ENCODE results near the gene ADAM15.

ADAM15 gene

GRCh38 chr1:155032886-155033285, 18.2 kb upstream of the ADAM15 start:
- DNase-seq (ENCODE audit: low spot score) = no peak

GRCh38 chr1:155033524-155033923, 17.6 kb upstream of the ADAM15 start, which contains the start of the genes DCST1 and DCST2:
TSS of gene DCST1 (plus strand) at chr1:155033824. CDS start at chr1:155034037, 213 bp downstream.
TSS of gene DCST2 (minus strand) at chr1:155033781. CDS start at chr1:155033701, 80 bp downstream.
- no peak for DNase-seq (ENCODE audit: low spot score)

- no peak for DNase-seq (ENCODE audit: low spot score)
These were observed 16.6 kb upstream of the ADAM15 start for GRCh38 chr1:155034318-155035208.

- no peak for DNase-seq (ENCODE audit: low spot score)
These were observed 15.2 kb upstream of the ADAM15 start for GRCh38 chr1:155035936-155036335.

GRCh38 chr1:155037043-155037442, 14.1 kb upstream of the ADAM15 start:
- no peak for DNase-seq (ENCODE audit: low spot score)

GRCh38 chr1:155037851-155038441, 13.2 kb upstream of the ADAM15 start:
- DNase-seq (ENCODE audit: low spot score) = no peak

GRCh38 chr1:155038602-155039307, 12.4 kb upstream of the ADAM15 start:
- no peak for DNase-seq (ENCODE audit: low spot score)

- DNase-seq (ENCODE audit: low spot score) = no peak
These were observed 11.8 kb upstream of the ADAM15 start for GRCh38 chr1:155039308-155039669.

- no peak for DNase-seq (ENCODE audit: low spot score)
These were observed 10.6 kb upstream of the ADAM15 start for GRCh38 chr1:155040358-155041093.

- DNase-seq (ENCODE audit: low spot score) = no peak
These were observed 8.3 kb upstream of the ADAM15 start for GRCh38 chr1:155042789-155043188.

GRCh38 chr1:155043301-155043702, 7.8 kb upstream of the ADAM15 start:
- DNase-seq (ENCODE audit: low spot score) = no peak

- no peak for DNase-seq (ENCODE audit: low spot score)
These were observed 7.3 kb upstream of the ADAM15 start for GRCh38 chr1:155043793-155044192.

- DNase-seq (ENCODE audit: low spot score) = no peak
These were observed 6.8 kb upstream of the ADAM15 start for GRCh38 chr1:155044365-155044764.

GRCh38 chr1:155044812-155045657, 6.1 kb upstream of the ADAM15 start:
- DNase-seq (ENCODE audit: low spot score) = peak; percentile 90

- DNase-seq (ENCODE audit: low spot score) = no peak
These were observed 2.4 kb upstream of the ADAM15 start for GRCh38 chr1:155048449-155049334.

GRCh38 chr1:155049651-155050559, 1.2 kb upstream of the ADAM15 start:
- no peak for DNase-seq (ENCODE audit: low spot score)

GRCh38 chr1:155051342-155051776, 243 bp downstream of the ADAM15 start:
- DNase-seq (ENCODE audit: low spot score) = no peak

- peak; percentile 63 for DNase-seq (ENCODE audit: low spot score)
These were observed 772 bp downstream of the ADAM15 start for GRCh38 chr1:155051777-155052398.
